OCI-LY3 (cell line): Measurements from ENCODE around the gene POFUT2.

Experiments
- CTCF ChIP-seq: fragments of 200-600, 300-600 bp; sonication (generic); IDR thresholded peaks from 2 replicates; pipeline ENCODE4 v1.5.1; 2014; ENCODE audit warnings: antibody characterized with exemption, low read length, low read depth
- EZH2phosphoT487 ChIP-seq: fragments of 200-600 bp; shearing (Covaris generic); IDR thresholded peaks from 2 replicates; pipeline ENCODE4 v1.6.1; 2018; ENCODE audit warnings: antibody characterized with exemption, mixed run types, low read depth

GRCh38 chr21:45309069-45309986 is 21.6 kb upstream of the POFUT2 start:
- peak; percentile 53 for TF ChIP-seq CTCF
- no peak for TF ChIP-seq EZH2phosphoT487
